ENCODE measurements around the gene PDCD4.

Gene PDCD4

DNA sequence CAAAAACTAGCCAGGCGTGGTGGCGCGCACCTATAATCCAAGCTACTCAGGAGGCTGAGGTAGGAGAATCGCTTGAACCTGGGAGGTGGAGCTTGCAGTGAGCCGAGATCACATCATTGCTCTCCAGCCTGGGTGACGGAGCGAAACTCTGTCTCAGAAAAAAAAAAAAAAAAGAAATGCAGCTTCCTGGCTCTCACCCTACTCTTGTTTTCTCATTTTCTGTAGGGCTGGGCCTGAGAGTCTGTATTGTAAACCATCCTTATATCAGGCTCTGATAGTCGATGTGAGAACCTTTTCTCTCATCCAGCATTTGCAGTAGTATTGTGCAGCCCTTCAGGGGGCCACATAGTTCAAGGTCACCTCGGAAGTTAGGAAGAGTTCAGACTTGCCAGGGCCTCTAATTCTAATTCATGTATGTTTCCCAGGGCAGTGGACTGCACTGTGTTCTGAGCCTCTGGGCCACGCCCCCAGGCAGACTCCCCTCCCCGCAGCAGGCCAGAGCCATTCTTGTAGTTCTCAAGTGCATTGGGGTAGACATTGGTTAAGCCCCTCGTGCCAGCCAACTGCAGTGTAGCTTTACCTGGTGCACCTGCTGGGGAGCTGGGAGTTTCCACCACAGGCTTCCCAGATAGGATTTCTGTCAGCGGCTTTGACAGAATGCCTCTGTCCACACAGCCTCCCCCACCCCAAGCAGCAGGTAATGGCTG is 38.3 kb upstream of the PDCD4 start:
- Histone ChIP-seq H3K27me3 (ENCODE audit: insufficient read depth, low read length) (no peaks in the 10 kb centered on the region), H3K4me1 (ENCODE audit: control insufficient read depth, insufficient read depth, low read length, unreplicated experiment) (no peaks in the 10 kb centered on the region), H3K79me2 (ENCODE audit: control insufficient read depth, insufficient read depth, low read length, unreplicated experiment) (no peaks in the 10 kb centered on the region), H3K36me3 (ENCODE audit: insufficient read depth, low read length) (no peaks in the 10 kb centered on the region), H3K4me3 (ENCODE audit: low read depth, low read length) (no peak overlapping the region), H3K27ac (ENCODE audit: low read depth, low read length) (no peak overlapping the region), H2AFZ (ENCODE audit: low read length, unreplicated experiment) (no peak overlapping the region)

DNA sequence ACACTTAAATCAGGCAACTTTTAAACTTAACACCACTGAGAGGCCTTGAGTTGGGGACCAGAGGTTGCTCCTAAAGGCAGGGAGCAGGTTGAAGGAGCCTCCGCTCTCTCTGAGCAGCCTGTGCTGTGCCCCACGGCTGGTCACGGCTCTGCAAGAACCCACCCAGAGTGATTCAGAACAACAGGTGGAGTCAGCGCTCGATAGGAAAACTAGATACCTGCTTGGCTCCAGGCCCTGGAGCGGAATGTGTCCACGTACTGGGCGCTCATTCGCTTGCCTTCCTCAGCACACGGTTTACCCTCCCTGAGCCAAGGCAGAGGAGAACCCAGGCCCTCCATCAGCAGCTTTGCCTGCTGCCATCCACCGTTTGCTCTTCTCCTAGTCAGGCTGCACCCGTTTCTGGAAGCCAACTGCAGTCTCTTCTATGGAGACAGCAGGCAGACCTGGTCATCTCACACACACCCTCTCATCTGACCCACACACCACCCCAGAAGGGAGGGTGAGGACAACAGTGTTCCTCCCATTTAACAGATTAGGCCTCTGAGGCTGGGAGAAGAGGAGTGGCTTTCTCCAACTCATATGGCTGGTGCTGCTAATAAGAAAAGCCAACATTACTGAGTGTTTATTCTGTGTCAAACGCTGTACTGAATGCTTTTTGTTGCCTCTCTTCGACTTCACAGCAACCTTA is 37.6 kb upstream of the PDCD4 start:
- Histone ChIP-seq H3K36me3 (ENCODE audit: insufficient read depth, low read length) (no peaks in the 10 kb centered on the region), H3K4me3 (ENCODE audit: low read depth, low read length) (no peak overlapping the region), H3K27me3 (ENCODE audit: insufficient read depth, low read length) (no peaks in the 10 kb centered on the region), H3K27ac (ENCODE audit: low read depth, low read length) (no peak overlapping the region), H2AFZ (ENCODE audit: low read length, unreplicated experiment) (no peak overlapping the region), H3K4me1 (ENCODE audit: control insufficient read depth, insufficient read depth, low read length, unreplicated experiment) (no peaks in the 10 kb centered on the region), H3K79me2 (ENCODE audit: control insufficient read depth, insufficient read depth, low read length, unreplicated experiment) (no peaks in the 10 kb centered on the region)

DNA sequence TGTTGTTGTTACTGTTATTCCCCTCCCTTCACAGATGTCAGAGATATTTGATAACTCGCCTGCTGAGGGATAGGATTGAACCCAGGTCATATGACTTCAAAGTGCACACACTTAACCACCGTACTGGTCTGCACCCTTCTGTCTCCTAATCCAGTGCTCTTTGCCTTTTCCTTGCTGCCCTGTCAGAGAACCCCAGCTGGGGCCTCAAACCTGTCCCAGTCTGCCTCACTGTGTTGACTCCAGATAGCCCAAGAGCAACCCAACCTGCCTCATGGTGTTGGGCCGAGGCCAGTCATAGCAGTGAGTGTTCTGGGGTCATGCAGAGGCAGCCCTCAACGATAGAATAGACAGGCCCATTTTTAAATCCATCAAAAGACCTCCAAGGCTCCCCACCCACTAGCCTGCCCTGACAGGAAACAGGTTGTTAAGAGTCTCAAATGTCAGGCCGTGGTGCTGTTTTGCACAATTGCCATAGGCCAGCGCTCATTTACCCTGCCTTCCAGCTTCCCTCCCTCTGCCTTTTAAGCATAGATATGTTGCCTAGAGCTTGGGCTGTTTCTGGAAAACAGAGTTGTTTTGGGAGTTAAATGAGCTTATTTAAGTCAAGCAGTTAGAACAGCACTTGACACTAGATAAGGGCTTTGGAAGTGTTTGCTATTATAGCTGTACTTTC is 37.0 kb upstream of the PDCD4 start:
- H2AFZ ChIP-seq (ENCODE audit: low read length, unreplicated experiment) = no peak overlapping the region
- H3K27ac ChIP-seq (ENCODE audit: low read depth, low read length) = no peak overlapping the region
- H3K36me3 ChIP-seq (ENCODE audit: insufficient read depth, low read length) = no peaks in the 10 kb centered on the region
- no peaks in the 10 kb centered on the region for H3K79me2 ChIP-seq (ENCODE audit: control insufficient read depth, insufficient read depth, low read length, unreplicated experiment)
- H3K4me1 ChIP-seq (ENCODE audit: control insufficient read depth, insufficient read depth, low read length, unreplicated experiment) = no peaks in the 10 kb centered on the region
- H3K4me3 ChIP-seq (ENCODE audit: low read depth, low read length) = no peak overlapping the region
- no peaks in the 10 kb centered on the region for H3K27me3 ChIP-seq (ENCODE audit: insufficient read depth, low read length)

DNA sequence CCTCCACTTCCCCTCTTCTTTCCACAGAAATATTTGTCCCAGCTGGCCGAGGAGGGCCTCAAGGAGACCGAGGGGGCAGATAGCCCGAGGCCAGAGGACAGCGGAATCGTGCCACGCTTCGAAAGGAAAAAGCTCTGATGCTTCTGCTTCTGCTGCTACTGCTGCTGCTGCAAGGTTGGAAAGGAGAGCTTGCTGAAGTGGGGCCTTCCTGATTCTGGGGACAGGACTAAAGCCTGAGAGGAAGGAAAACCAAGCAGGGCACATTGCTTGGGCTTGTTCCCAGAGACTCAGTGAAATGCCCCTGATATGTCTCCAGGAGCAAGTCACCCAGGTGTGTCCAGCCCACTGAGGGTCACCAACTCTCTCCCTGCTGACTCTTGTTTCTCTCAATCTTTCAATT is 35.9 kb upstream of the PDCD4 start:
- Histone ChIP-seq H3K27ac (ENCODE audit: low read depth, low read length) (no peak overlapping the region), H3K27me3 (ENCODE audit: insufficient read depth, low read length) (no peaks in the 10 kb centered on the region), H3K4me3 (ENCODE audit: low read depth, low read length) (no peak overlapping the region), H3K79me2 (ENCODE audit: control insufficient read depth, insufficient read depth, low read length, unreplicated experiment) (no peaks in the 10 kb centered on the region), H3K4me1 (ENCODE audit: control insufficient read depth, insufficient read depth, low read length, unreplicated experiment) (no peaks in the 10 kb centered on the region), H2AFZ (ENCODE audit: low read length, unreplicated experiment) (no peak overlapping the region), H3K36me3 (ENCODE audit: insufficient read depth, low read length) (no peaks in the 10 kb centered on the region)

DNA sequence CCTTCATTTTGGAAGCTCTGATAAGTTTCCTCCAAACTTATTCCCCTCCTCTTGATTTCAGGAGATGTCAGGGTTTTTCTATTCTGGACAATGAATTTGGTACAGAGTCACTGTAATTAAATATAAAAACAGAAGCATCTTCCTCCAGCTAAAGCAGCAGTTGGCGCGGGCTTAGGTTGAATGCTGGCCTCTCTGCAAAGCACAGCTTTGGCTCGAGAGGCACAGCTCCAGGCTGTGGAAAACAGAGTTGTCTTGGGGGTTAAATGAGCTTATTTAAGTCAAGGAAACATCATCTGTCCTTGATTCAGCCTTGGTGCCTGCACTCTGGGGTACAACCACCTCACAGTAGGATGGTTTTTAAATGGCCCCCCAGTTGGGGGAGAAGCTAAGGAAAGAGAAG is 35.0 kb upstream of the PDCD4 start:
- Histone ChIP-seq H3K27me3 (ENCODE audit: insufficient read depth, low read length) (no peaks in the 10 kb centered on the region), H3K4me1 (ENCODE audit: control insufficient read depth, insufficient read depth, low read length, unreplicated experiment) (no peaks in the 10 kb centered on the region), H3K4me3 (ENCODE audit: low read depth, low read length) (no peak overlapping the region), H3K79me2 (ENCODE audit: control insufficient read depth, insufficient read depth, low read length, unreplicated experiment) (no peaks in the 10 kb centered on the region), H2AFZ (ENCODE audit: low read length, unreplicated experiment) (no peak overlapping the region), H3K27ac (ENCODE audit: low read depth, low read length) (no peak overlapping the region), H3K36me3 (ENCODE audit: insufficient read depth, low read length) (no peaks in the 10 kb centered on the region)

DNA sequence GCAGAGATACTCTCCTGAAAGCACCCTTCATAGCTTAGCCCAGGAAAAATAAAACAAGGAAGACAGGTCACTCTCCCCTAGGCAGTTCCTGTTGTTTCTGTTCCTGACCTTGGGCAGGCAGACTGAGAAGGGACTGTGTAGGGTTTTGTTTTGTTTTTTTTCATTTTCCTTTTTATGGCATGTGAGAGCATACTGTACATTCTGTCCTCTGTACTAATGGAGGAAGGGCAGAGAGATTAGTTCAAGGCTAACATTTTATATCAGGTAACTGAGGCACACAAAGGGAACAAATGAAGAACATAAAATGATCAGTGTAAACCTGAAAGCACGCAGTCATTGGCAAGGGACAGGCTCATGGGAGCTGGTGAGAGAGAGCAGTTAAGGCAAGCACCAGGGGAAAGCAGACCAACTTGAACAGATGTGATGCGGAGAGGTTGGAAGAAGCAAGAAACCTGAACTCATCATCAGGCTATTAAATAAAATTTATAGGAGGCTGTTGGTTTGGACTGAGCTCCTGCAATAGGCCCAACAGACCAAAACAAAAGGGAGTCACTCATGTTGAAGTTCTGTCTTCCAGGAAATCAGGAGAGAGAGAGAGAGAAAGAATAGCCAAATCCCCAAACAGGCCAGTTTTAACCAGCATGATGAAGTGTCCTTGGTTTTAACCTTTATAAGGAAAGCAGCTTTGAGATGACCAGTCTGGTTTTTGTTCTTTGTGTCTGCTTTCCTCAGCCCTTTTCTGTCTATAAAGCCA is 34.1 kb upstream of the PDCD4 start:
- no peaks in the 10 kb centered on the region for H3K36me3 ChIP-seq (ENCODE audit: insufficient read depth, low read length)
- no peaks in the 10 kb centered on the region for H3K4me1 ChIP-seq (ENCODE audit: control insufficient read depth, insufficient read depth, low read length, unreplicated experiment)
- no peak overlapping the region for H2AFZ ChIP-seq (ENCODE audit: low read length, unreplicated experiment)
- no peaks in the 10 kb centered on the region for H3K27me3 ChIP-seq (ENCODE audit: insufficient read depth, low read length)
- no peak overlapping the region for H3K4me3 ChIP-seq (ENCODE audit: low read depth, low read length)
- H3K79me2 ChIP-seq (ENCODE audit: control insufficient read depth, insufficient read depth, low read length, unreplicated experiment) = no peaks in the 10 kb centered on the region
- no peak overlapping the region for H3K27ac ChIP-seq (ENCODE audit: low read depth, low read length)

DNA sequence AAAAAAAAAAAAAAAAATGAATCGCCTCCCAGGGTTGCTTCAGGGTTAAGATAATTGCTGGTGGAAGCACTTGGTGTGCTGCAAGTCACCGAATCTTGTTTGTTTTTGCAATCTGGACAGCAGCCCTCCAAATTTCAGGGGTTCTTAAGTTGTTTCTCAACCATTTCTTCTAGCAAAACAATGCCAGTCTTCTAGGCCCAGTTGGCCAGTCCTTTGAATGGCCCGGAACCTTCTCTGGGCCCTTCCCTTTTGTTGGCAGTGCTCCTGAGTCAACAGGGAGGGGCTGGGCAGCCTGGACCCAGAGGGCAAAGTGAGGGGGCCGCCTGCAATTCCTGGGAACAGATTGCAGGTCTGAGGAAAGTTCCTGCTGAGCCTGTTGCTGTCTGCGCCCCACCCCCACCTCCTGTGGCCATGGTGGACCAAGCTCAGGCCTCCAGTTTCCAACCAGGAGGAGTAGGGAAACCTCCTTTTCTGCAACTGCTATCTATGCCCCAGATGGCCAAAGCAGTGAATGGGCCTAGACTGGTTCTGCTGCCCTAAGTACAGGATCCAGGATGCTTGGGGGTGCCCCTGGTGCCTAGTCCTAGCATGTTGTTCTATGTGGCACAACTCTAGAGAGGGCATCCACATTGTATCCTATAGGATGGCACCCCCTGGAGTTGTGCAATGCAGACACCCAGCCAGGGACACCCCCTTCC is 31.4 kb upstream of the PDCD4 start:
- H3K36me3 ChIP-seq (ENCODE audit: insufficient read depth, low read length) = no peaks in the 10 kb centered on the region

DNA sequence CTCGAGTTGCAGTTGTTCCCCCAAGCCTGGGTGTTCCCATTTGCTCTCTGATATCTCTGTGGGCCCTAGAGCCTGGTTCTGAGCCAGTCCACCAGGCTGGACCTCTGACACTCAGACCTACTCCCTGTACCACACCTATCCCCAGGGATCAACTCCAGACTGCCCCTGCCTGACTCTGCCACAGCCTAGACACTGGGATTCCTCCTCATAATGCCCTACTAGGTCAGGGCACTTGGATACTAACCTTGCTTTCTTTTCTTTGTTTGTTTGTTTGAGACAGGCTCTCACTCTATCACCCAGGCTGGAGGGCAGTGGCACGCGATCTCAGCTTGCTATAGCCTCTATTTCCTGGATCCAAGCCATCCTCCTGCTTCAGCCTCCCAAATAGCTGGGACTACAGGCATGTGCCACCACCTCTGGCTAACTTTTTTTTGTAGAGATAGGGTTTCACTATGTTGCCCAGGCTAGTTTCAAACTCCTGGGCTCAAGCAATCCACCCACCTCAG is 30.8 kb upstream of the PDCD4 start:
- H3K27ac ChIP-seq (ENCODE audit: low read depth, low read length) = no peak overlapping the region
- no peaks in the 10 kb centered on the region for H3K79me2 ChIP-seq (ENCODE audit: control insufficient read depth, insufficient read depth, low read length, unreplicated experiment)
- H3K4me3 ChIP-seq (ENCODE audit: low read depth, low read length) = no peak overlapping the region
- no peak overlapping the region for H2AFZ ChIP-seq (ENCODE audit: low read length, unreplicated experiment)
- H3K36me3 ChIP-seq (ENCODE audit: insufficient read depth, low read length) = no peaks in the 10 kb centered on the region
- no peaks in the 10 kb centered on the region for H3K4me1 ChIP-seq (ENCODE audit: control insufficient read depth, insufficient read depth, low read length, unreplicated experiment)
- no peaks in the 10 kb centered on the region for H3K27me3 ChIP-seq (ENCODE audit: insufficient read depth, low read length)

More for the DNA sequence above, 31.4 kb upstream of the PDCD4 start:
- Histone ChIP-seq H3K4me3 (ENCODE audit: low read depth, low read length) (no peak overlapping the region), H3K4me1 (ENCODE audit: control insufficient read depth, insufficient read depth, low read length, unreplicated experiment) (no peaks in the 10 kb centered on the region), H3K79me2 (ENCODE audit: control insufficient read depth, insufficient read depth, low read length, unreplicated experiment) (no peaks in the 10 kb centered on the region), H3K27me3 (ENCODE audit: insufficient read depth, low read length) (no peaks in the 10 kb centered on the region), H2AFZ (ENCODE audit: low read length, unreplicated experiment) (no peak overlapping the region), H3K27ac (ENCODE audit: low read depth, low read length) (no peak overlapping the region)

DNA sequence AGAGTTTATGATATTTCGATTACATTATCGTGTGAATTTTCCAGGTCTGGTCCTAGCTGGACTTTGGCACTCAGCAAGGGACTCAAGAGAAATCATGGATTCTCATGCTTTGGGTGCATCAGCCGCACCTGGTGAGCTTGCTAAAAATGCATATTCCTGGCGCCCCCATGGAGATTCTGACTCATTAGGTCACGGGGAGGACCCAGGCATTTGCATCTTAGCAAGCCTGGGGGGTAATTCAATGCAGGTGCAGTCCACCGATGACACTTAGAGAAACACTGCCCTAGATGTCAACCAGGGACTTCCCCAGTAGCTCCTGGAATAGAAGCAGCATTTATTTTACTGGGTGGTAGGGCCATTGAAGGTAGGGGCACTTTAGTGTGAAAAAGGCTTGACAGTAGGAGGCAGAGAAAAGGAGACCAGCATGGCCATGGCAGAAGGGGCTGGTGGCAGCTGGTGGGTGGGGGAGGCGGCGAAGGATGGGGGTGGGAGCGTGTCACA is 29.9 kb upstream of the PDCD4 start:
- no peak overlapping the region for H3K27ac ChIP-seq (ENCODE audit: low read depth, low read length)
- no peaks in the 10 kb centered on the region for H3K79me2 ChIP-seq (ENCODE audit: control insufficient read depth, insufficient read depth, low read length, unreplicated experiment)
- no peaks in the 10 kb centered on the region for H3K36me3 ChIP-seq (ENCODE audit: insufficient read depth, low read length)
- H3K4me3 ChIP-seq (ENCODE audit: low read depth, low read length) = no peak overlapping the region
- no peaks in the 10 kb centered on the region for H3K4me1 ChIP-seq (ENCODE audit: control insufficient read depth, insufficient read depth, low read length, unreplicated experiment)
- H3K27me3 ChIP-seq (ENCODE audit: insufficient read depth, low read length) = no peaks in the 10 kb centered on the region
- H2AFZ ChIP-seq (ENCODE audit: low read length, unreplicated experiment) = no peak overlapping the region

Measured in ACC112 (cell line).